ENCODE data around the gene GPHA2. TPM values are rescaled to one million over a fixed set of nuclear protein-coding genes. Genes with fewer than 3 reads are reported as not detected.
"Not testable (repeated sequence)": the region's sequence is repeated elsewhere in the genome, so short reads cannot be mapped to it uniquely, and the experiment has no call there.

The GPHA2 gene
- not detected for total RNA-seq
- long read RNA-seq: 0 reads

GRCh38 chr11:64935359-64936081, at the start of gene GPHA2:
TSS of gene GPHA2 (minus strand) at chr11:64935893. CDS start at chr11:64935460, 433 bp downstream.
- no peak for DNase-seq
- no peak for ATAC-seq

GRCh38 chr11:64983339-64983738, 47.6 kb upstream of the GPHA2 start:
- DNase-seq, ATAC-seq: not testable (repeated sequence)
- intact Hi-C loops (cut with DNase I, micrococcal nuclease): loop anchor here in 1 of 2 donors (10.0 kb wide), 1 partner anchor 49 kb away; the partner anchor contains the start of gene GPHA2

More at GRCh38 chr11:64935359-64936081, at the start of gene GPHA2:
- intact Hi-C loops (cut with DNase I, micrococcal nuclease): loop anchor here in 1 of 2 donors (10.0 kb wide), 1 partner anchor 49 kb away; no protein-coding TSS in a partner anchor

DNA sequence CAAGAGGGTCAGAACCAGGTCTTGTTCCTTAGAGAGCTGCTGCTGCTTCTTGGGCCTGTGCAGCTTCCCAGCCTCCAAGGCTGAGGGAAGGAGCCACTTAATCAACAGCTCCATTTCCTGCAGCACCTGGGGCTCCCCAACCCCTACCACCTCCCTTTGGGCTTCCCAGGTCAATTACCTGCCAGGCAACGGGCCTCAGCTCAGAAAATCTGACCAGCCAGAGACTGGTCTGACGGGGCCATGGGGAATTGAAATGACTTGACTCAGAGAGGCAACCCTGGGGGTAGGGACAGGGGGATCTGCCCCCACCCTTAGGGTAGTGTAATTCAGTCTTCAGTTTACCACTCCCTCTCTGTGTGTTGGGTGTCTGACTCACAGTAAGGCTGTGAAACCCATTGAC, 41.0 kb upstream of the GPHA2 start:
- intact Hi-C loops (cut with DNase I, micrococcal nuclease): no loop called here
- DNase-seq (no peak), ATAC-seq (no peak)

- intact Hi-C loops (cut with DNase I, micrococcal nuclease): no loop called here
- no peak for DNase-seq
- ATAC-seq: no peak
Measured at GRCh38 chr11:64974124-64974523, 38.4 kb upstream of the GPHA2 start.

DNA sequence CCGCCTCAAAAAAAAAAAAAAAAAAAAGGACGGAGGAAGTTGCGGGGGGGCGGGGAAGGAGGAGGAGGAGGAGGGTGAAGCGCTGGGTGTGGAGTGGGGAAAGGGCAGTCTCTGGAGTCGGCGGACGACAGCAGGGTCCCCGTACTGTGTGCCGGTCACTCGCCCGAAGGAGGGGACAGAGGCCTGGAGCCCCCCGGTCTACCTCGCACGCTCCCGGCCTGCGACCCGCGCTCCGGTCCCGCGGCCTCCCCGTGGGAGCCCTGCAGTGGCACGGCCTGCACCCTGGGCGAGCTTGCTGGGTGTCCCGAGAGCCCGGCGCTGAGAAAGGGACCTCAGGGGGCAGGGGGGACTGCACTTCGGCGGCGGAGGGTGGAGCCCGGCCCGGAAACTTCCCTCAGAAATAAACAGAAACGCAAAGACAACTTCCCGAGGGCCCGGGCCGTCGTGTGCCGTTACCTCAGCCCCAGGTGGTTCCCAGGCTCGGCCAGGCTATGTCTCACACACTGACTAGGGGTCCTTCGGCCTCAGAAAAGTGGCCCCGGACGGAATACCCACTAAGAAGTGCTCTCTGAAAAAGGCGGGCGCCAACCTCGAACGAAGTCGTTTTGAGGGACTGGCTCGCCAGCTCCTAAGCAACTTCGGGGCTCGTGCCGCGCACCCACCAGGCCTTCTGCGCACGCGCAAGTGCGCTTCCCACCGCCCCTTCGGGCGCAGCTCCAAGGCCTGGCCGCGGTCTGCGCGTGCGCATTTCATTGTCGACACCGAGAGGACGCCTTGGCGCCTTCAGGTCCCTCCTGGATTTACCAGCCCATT, 35.9 kb upstream of the GPHA2 start, which contains the start of gene MAJIN:
Gene MAJIN, minus strand, starts transcription at position 688 of the 813 bp plus-strand sequence. CDS start 12,703 bp downstream, outside the sequence.
- DNase-seq (peak; percentile 83 to 92), ATAC-seq (peak; percentile 51)
- intact Hi-C loops (cut with DNase I, micrococcal nuclease): no loop called here

DNA sequence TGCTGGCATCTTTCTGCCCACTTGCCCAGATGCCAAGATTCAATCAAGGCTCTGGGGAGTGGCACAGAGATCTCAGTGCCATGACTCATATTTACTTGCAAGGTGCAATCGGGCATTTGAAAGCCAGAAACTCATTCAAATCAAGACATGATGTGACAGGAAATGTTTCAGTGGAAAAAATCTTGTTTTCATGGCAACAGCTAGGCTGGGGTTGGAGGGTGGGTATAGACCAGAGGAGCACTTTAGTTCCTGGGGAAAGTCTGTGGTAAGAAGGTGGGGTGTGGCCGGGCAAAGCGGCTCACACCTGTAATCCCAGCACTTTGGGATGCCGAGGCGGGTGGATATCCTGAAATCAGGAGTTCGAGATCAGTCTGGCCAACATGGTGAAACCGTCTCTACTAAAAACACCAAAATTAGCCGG, 35.0 kb upstream of the GPHA2 start:
- DNase-seq: peak in 1 of 2 donors; percentile 45
- peak; percentile 57 for ATAC-seq
- intact Hi-C loops (cut with DNase I, micrococcal nuclease): no loop called here

GRCh38 chr11:64969209-64969608, 33.5 kb upstream of the GPHA2 start:
- intact Hi-C loops (cut with DNase I, micrococcal nuclease): no loop called here
- DNase-seq: peak in 1 of 2 donors; percentile 24
- peak; percentile 92 for ATAC-seq

DNA sequence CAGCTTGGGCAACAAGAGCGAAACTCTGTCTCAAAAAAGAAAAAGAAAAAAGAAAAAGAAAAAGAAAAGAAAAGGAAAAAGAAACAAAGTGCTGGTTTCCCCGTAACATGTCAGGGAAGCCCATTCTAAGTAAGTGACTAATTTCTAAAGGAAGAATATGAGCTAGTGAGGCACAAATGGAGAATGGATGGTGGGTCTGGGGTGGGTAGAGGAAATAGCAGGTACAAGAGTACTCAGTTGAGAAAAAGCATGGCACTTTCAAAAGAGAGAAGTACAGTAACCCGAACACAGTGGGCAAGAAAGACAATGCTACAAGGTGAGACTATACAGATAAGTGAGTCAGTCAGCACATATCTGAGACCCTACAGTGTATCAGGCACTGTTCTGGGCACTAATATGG, 31.7 kb upstream of the GPHA2 start:
- intact Hi-C loops (cut with DNase I, micrococcal nuclease): no loop called here
- ATAC-seq: no peak
- no peak for DNase-seq

- no peak for DNase-seq
- intact Hi-C loops (cut with DNase I, micrococcal nuclease): no loop called here
- no peak for ATAC-seq
Measured at GRCh38 chr11:64963072-64963631, 27.5 kb upstream of the GPHA2 start.

DNA sequence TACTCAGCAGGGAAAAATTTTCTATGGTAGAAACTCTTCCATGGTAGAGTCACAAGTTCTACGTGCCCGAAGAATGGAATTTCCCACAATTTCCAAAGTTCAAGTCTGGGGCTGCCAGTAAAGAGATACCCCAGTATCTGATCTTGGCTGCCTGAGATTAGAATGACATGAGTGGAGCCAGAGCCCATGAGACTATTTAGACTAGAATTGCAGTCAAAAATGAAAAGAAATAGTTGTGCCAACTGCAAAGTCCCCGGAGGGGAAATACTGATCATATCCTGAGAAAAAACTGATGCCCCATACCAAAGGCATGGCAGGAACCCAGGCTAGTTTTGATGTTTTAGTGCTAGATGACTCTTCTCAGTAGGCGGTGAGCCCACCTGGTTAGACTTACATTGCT, 25.0 kb upstream of the GPHA2 start:
- DNase-seq (no peak), ATAC-seq (no peak)
- intact Hi-C loops (cut with DNase I, micrococcal nuclease): no loop called here

DNA sequence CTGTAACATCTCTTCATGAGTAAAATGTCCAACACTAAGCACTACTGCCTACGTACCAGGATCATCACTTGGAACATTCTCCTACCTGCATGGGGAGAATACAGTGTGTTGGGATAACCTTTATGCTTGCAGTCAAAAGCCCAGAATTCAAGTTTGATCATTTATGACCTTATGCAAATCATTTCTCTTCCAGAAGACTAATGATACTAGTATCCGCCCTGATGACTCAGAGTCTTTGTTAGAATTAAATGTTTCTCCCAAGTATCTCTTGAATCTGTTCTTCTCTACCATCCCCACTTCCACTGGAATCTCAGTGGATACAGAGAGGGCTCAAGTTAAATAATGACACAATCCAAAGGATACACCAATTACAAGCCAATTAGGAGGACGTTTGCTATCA, 23.8 kb upstream of the GPHA2 start:
- ATAC-seq: no peak
- DNase-seq: no peak
- intact Hi-C loops (cut with DNase I, micrococcal nuclease): no loop called here

DNA sequence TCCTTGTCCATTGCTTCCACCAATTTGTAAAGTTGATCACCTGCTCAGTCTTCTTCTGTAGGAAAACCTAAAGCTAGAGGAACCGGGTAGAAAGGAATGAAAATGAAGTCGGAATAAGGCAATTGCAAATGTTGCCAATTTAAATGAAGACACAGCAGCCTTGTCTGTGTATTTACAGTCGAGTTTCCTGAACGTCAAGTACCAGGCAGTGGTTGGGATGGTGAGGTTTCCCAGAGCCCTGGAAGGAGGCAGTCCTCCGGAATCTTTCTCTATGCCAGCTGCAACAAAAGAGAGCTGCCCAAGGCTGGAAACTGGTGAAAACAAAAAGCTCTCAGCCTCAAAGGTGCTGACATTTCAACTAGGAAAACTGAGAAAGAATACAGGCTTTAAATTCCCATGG, 18.5 kb upstream of the GPHA2 start:
- DNase-seq: no peak
- ATAC-seq: no peak
- intact Hi-C loops (cut with DNase I, micrococcal nuclease): no loop called here

DNA sequence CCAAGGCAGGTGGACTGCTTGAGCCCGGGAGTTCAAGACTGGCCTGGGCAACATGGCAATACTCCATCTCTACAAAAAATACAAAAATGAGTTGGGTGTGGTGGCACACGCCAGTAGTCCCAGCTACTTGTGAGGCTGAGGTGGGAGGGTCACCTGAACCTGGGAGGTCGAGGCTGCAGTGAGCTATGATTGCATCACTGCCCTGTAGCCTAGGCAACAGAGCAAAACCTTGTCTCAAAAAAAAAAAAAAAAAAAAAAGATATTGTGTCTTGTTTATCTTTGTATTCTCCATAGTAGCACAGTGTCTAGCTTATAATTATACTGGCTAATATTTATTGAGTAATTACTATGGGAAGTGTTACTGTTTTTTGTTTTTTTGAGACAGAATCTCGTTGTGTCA, 15.8 kb upstream of the GPHA2 start:
- intact Hi-C loops (cut with DNase I, micrococcal nuclease): no loop called here
- no peak for ATAC-seq
- DNase-seq: no peak

DNA sequence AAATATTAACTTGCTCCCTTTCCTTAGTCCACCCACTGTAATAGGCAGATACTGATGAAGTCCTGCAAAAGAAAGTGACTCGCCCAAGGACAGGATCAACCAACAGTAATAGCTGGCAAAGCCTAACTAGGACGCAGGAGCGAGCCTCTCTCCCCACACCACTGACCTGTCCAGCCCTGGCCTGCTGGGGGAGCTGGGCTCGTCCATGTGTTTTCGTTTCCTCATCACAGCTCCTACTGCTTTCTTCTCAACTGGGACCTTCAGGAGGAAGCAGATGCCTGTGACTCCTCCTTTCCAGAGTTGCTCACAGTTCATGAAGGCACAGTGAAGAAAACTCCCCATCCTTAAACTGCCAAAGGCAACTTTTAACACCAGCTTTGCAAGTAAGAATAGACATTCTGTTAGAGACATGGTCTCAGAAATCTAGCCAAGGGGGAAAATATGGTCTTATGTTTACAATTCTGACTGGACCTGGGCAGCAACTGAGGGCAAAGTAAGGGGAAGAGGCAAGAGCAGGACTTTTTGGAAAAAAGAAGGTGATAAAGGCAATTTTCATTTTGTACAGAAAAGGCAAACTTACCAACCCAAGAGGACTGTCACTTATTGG, 11.6 kb upstream of the GPHA2 start:
- no peak for ATAC-seq
- intact Hi-C loops (cut with DNase I, micrococcal nuclease): no loop called here
- DNase-seq: no peak

DNA sequence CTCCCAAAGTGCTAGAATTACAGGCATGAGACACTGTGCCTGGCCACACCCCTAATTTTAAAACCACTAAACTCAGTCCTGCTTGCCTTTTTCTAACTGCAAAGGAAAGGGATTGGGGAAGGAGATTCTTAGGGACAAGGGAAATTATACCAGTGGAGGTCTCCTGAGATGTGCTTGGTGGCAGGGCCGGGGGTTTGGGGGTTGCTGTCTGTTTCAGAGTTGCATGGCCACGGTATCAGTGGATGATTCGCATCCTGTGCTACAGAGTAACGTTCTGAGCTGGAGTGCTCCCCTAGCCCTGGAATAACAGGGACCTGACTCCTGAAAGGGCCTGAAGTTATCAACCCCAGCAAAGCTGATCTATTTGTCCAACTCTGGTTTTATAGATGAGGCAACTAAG, 846 bp upstream of the GPHA2 start:
- DNase-seq: no peak
- intact Hi-C loops (cut with DNase I, micrococcal nuclease): loop anchor here in 1 of 2 donors (10.0 kb wide), 1 partner anchor 48 kb away; no protein-coding TSS in a partner anchor

GRCh38 chr11:64934682-64935358, 873 bp downstream of the GPHA2 start:
- ATAC-seq (peak; percentile 37), DNase-seq (no peak)

More for the DNA sequence above, 846 bp upstream of the GPHA2 start:
- ATAC-seq: no peak

DNA sequence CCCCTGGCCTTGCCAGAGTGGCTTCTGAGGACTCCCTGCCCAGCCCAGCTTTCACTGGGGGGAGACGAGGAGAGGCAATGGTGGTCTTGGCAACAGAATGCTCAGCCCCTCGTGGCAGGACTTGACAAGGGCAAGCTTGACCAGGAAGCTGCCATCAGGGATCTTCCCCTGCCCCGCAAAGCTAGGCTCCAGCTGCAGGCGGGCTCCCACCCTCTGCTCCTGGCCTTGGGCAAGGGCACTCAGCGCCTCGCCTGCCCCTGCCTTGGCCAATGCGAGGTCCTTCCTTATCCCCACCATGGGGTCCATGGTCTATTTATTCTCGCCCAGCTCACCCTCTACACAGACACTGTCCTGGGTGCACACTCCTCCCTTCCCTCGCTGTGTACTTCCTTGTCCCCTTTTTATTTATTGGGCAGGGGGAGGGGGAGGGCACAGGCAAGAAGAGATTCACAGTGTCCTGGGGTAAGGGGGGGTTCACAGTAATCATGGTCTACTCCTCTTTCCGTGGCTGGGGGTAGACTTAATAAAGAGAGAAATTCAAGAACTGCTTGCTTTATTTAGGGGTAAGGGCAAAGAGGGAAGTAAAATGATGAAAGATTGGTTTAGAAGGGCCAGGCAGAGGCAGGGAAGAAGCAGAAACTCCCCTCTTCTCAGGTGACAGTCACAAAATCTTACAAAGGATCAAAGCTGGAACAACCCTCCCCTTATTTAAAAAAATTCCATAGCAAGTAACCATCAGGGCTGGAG, 1.6 kb downstream of the GPHA2 start:
- ATAC-seq (no peak), DNase-seq (no peak)
- intact Hi-C loops (cut with DNase I, micrococcal nuclease): loop anchor here in 1 of 2 donors (10.0 kb wide), 1 partner anchor 51 kb away; no protein-coding TSS in a partner anchor

More at GRCh38 chr11:64934682-64935358, 873 bp downstream of the GPHA2 start:
- intact Hi-C loops (cut with DNase I, micrococcal nuclease): loop anchor here in 1 of 2 donors (10.0 kb wide), 1 partner anchor 50 kb away; no protein-coding TSS in a partner anchor

Measured in left colon (tissue), 2 donors.